ENCODE measurements around the gene DOP1B. TPM values are rescaled to one million over a fixed set of nuclear protein-coding genes. Genes with fewer than 3 reads are reported as not detected.
A peak's percentile ranks its signal among the peaks of the same experiment; 100 is the strongest.

Gene DOP1B, protein sequence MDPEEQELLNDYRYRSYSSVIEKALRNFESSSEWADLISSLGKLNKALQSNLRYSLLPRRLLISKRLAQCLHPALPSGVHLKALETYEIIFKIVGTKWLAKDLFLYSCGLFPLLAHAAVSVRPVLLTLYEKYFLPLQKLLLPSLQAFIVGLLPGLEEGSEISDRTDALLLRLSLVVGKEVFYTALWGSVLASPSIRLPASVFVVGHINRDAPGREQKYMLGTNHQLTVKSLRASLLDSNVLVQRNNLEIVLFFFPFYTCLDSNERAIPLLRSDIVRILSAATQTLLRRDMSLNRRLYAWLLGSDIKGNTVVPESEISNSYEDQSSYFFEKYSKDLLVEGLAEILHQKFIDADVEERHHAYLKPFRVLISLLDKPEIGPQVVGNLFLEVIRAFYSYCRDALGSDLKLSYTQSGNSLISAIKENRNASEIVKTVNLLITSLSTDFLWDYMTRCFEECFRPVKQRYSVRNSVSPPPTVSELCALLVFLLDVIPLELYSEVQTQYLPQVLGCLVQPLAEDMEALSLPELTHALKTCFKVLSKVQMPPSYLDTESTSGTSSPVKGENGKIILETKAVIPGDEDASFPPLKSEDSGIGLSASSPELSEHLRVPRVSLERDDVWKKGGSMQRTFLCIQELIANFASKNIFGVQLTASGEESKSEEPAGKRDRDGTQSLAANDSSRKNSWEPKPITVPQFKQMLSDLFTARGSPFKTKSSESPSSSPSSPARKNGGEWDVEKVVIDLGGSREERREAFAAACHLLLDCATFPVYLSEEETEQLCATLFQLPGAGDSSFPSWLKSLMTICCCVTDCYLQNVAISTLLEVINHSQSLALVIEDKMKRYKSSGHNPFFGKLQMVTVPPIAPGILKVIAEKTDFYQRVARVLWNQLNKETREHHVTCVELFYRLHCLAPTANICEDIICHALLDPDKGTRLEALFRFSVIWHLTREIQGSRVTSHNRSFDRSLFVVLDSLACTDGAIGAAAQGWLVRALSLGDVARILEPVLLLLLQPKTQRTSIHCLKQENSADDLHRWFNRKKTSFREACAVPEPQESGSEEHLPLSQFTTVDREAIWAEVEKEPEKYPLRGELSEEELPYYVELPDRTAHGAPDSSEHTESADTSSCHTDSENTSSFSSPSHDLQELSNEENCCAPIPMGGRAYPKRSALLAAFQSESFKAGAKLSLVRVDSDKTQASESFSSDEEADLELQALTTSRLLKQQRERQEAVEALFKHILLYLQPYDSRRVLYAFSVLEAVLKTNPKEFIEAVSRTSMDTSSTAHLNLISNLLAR (N-terminal part only)
- total RNA-seq = 10 to 100 TPM; 20.0 to 47.3 (median 33.5) TPM

DNA sequence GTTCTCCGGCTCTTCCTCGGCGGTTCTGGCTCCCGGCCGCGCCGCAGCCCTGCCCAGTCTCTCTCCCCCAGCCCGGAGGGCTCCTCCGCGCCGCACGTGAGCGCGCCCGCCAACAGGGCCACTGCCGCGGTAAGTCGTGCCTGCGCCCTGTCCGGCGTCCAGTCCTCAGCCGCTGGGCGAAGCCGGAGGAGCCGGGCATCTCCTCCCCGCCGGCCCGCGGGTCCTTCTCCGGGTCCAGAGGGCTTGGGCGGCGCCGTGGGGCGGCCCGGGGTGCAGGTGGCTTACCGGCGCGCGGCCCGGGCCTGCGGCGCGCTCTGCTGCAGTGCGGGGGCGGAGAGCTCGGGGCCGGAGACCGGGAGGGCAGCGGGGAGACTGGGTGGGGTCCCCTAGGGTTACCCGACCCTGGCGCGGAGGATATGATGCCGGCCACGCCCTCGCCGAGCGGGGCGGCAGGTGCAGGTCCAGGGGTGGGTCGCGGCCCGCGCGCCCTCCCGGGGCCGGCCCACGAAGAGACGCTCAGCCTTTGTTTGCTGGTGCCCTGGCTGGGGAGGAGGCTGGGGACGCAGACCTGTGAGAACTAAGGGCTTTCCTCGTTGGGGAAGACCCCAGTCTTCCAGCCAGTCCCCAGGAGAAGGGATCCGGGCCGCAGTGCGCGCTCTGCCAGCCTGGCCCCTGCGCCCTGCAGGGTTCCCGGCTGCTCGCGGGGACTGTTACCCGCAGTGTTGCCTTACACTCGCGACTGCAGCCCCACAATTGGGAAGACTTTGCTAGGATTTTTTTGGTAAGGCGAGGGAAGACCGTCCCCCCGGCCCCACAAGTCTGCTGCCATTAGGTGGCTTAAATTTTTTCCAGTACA is at the start of gene DOP1B:
Gene DOP1B (plus strand): TSS at position 10 of the 856 bp plus-strand sequence. CDS start 7,910 bp downstream, outside the sequence.
- no peak for TF ChIP-seq POLR2A (IDR thresholded peaks at IDR 0.05)
- TF ChIP-seq, protein P1, sequence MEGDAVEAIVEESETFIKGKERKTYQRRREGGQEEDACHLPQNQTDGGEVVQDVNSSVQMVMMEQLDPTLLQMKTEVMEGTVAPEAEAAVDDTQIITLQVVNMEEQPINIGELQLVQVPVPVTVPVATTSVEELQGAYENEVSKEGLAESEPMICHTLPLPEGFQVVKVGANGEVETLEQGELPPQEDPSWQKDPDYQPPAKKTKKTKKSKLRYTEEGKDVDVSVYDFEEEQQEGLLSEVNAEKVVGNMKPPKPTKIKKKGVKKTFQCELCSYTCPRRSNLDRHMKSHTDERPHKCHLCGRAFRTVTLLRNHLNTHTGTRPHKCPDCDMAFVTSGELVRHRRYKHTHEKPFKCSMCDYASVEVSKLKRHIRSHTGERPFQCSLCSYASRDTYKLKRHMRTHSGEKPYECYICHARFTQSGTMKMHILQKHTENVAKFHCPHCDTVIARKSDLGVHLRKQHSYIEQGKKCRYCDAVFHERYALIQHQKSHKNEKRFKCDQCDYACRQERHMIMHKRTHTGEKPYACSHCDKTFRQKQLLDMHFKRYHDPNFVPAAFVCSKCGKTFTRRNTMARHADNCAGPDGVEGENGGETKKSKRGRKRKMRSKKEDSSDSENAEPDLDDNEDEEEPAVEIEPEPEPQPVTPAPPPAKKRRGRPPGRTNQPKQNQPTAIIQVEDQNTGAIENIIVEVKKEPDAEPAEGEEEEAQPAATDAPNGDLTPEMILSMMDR (IDR thresholded peaks at IDR 0.05) = no peak
- intact Hi-C loops (cut with DNase I; ENCODE audit: low total_unique reads) = no loop called here
- WGBS, 2 donors = 1% methylated on average over 16 to 83 of the region's 83 CpGs
- DNase-seq (ENCODE audit: low spot score in 2 of 2) = peak; percentile 41 to 91
- H3K4me3 ChIP-seq (ENCODE audit: low read depth, poor library complexity, severe bottlenecking) = peak within 1 kb of the TSS; percentile 87

DNA sequence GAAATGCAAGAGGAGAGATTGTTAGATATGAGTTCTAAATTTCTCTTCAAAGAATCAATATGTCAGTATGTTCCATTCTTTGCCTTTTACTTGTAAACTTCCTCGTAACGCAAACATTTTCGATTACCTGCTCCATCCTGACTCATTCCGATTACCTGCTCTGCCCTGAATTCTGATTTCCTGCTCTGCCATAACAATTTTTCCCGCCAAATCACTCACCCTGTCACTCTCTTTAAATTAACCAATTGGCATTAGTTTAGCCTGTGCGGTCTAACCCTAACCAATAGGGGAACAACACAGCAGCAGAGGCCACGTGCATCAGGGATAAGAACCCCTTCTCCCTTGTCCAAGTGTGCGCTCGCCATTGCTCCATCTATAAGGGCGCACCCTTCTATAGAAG is 46.8 kb upstream of the DOP1B start:
- no peak for TF ChIP-seq POLR2A (IDR thresholded peaks at IDR 0.05)
- TF ChIP-seq, protein P1 (IDR thresholded peaks at IDR 0.05) = no peak
- 95% methylated on average over 10 of the region's 10 CpGs for WGBS, 2 donors

DNA sequence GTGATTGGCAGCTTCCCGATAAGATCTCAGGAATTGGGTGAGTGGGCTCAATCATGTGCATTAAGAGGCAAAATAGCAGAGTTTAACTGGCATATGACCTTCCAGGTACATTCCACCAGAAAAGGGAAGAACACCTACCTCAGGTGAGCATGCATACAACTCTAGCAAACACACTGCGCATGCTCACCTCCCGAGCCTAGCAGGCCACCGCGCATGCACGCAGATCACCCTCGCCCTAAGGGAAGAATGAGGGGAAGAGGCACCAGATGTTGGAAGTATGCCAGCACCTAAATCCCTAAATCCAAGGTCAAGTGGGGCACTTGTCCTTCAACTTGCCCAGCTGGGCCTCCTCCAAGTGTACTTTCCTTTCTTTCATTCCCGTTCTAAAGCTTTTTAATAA is 45.4 kb upstream of the DOP1B start:
- TF ChIP-seq, protein P1 (IDR thresholded peaks at IDR 0.05) = no peak
- TF ChIP-seq POLR2A (IDR thresholded peaks at IDR 0.05) = no peak
- WGBS, 2 donors = 72 to 75% methylated on average over 8 of the region's 8 CpGs
- intact Hi-C loops (cut with DNase I; ENCODE audit: low total_unique reads) = loop anchor here (10.0 kb wide), 1 partner anchor 256 kb away; no protein-coding TSS in a partner anchor
- H3K4me3 ChIP-seq (ENCODE audit: low read depth, poor library complexity, severe bottlenecking) = no peak overlapping the region
- no peak for DNase-seq (ENCODE audit: low spot score in 2 of 2)

More for the DNA sequence above, 46.8 kb upstream of the DOP1B start:
- intact Hi-C loops (cut with DNase I; ENCODE audit: low total_unique reads) = loop anchor here (10.0 kb wide), 1 partner anchor 255 kb away; no protein-coding TSS in a partner anchor
- H3K4me3 ChIP-seq (ENCODE audit: low read depth, poor library complexity, severe bottlenecking) = no peak overlapping the region
- no peak for DNase-seq (ENCODE audit: low spot score in 2 of 2)

DNA sequence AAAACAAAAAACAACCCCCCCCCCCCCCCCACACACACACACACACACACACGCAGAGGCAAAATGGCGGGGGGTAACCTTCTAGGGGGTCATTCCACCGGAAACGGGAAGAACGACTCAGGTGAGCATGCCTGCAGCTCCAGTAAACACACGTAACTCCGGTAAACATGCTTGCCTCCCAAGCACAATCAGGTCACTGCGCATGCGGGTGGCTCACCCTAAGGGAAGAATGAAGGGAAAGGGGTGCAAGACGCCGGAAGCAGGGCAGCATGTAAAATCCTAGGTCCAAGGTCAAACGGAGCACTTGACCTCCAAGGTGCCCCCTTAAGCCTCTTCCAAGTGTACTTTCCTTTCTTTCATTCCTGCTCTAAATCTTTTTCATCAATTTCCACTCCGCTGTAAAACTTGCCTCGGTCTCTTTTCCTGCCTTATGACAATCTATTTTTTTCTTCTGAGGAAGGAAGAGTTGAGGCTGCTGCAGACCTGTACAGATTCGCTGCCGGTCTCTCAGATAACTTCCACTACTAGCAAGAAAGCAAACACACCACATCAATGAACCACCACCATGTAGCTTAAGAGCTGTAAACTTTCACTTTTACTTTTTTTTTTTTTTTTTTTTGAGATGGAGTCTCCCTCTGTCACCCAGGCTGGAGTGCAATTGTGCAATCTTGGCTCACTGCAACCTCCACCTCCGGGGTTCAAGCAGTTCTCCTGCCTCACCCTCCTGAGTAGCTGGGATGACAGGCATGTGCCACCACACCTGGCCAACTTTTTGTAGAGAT is 42.8 kb upstream of the DOP1B start:
- TF ChIP-seq, protein P1 (IDR thresholded peaks at IDR 0.05) = no peak
- TF ChIP-seq POLR2A (IDR thresholded peaks at IDR 0.05) = no peak
- intact Hi-C loops (cut with DNase I; ENCODE audit: low total_unique reads) = loop anchor here (10.0 kb wide), 1 partner anchor 259 kb away; no protein-coding TSS in a partner anchor
- DNase-seq (ENCODE audit: low spot score in 2 of 2) = no peak
- H3K4me3 ChIP-seq (ENCODE audit: low read depth, poor library complexity, severe bottlenecking) = no peak overlapping the region
- 42 to 51% methylated on average over 17 of the region's 17 CpGs for WGBS, 2 donors

Measured in lower leg skin (tissue), 4 donors.